CD4-positive, alpha-beta T cell treated with Interleukin-2 at 100 ng/mL for 4 hours (primary cell): ENCODE results near the gene LRIG3.
"Not testable (repeated sequence)": the region's sequence is repeated elsewhere in the genome, so short reads cannot be mapped to it uniquely, and the experiment has no call there.

ENCODE experiments used
- DNase-seq: peaks from one replicate; pipeline ENCODE4 v3.0.0-alpha.2; 2020; ENCODE audit warnings: low spot score

The LRIG3 gene

DNA sequence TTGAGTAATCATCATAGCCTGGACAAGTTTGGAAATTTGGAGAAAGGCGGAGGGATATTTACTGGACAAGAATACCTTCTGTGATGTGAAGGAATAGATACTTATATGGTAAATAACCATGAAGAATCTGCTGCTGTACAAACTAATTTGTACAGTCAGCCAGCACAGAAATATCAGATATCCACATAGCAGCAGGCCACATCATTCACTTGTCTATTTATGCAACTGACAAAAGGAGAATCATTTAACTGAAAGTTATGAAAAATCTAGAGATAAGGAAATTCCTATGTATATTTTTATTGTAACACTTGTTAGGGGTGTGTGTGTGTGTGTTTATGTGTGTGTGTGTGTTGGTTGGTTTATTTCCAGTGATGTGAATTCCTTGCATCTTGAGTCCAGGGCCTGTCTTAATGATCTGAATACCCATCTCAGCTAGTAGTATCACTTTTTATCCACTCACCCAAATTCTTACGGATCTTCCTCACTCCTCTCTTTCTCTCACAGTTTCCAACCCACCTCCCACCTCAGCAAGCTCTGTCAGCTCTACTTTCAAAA, 10.5 kb upstream of the LRIG3 start:
- no peak for DNase-seq

DNA sequence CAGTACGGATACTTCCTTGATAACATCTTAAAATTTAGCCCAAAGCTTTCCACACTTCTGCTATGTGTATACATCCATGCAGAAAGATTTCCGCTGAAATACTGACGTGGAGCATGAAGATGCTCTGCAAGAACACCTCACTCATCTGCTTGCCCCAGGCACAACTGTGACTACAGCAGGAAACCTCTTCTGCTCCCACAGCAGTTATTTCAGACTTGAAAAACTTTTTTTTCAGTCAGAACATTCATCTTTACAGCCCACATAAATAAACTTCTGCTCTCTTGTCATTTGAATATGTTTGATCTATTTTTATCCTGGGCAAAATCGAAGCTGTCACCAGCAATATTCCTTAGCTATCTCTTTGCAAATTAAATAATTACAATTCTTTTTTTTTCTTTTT, 6.8 kb upstream of the LRIG3 start:
- no peak for DNase-seq

GRCh38 chr12:58926586-58926985, 6.3 kb upstream of the LRIG3 start:
- DNase-seq, result no peak

GRCh38 chr12:58925751-58926150, 5.4 kb upstream of the LRIG3 start:
- DNase-seq, result no peak

- no peak for DNase-seq
Observed at GRCh38 chr12:58925111-58925611, 4.9 kb upstream of the LRIG3 start.

- DNase-seq, result no peak
Observed at GRCh38 chr12:58924652-58925051, 4.3 kb upstream of the LRIG3 start.

DNA sequence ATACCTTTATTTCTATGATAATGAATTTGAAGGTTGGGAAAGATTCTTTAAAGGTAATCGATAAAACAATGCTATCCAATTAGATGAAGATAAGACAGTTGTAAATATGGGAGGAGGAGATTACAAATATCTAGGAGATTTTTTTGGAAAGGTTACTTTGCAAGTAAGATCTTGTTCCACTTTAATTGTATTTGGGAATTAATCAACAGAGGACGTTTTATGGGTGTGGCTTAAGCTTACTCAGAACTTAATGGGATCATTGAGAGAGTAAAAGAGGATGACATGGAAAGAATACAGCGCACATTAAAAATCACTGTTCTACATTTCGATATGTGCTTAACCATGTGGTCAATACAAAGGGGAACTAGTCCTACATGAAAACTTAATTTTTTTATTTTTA, 3.5 kb upstream of the LRIG3 start:
- no peak for DNase-seq

GRCh38 chr12:58922849-58923248, 2.5 kb upstream of the LRIG3 start:
- no peak for DNase-seq

- no peak for DNase-seq
Observed at GRCh38 chr12:58920961-58921861, 907 bp upstream of the LRIG3 start.

GRCh38 chr12:58919231-58920101, 838 bp downstream of the LRIG3 start:
- DNase-seq, result no peak

- DNase-seq, result no peak
Observed at GRCh38 chr12:58918469-58918844, 1.8 kb downstream of the LRIG3 start.

- DNase-seq, result no peak
Observed at GRCh38 chr12:58917699-58918468, 2.4 kb downstream of the LRIG3 start.

- DNase-seq, result no peak
Observed at GRCh38 chr12:58916921-58917511, 3.3 kb downstream of the LRIG3 start.

- DNase-seq, result no peak
Observed at GRCh38 chr12:58916161-58916621, 4.1 kb downstream of the LRIG3 start.

- DNase-seq, result no peak
Observed at GRCh38 chr12:58915634-58916033, 4.7 kb downstream of the LRIG3 start.

GRCh38 chr12:58915037-58915436, 5.3 kb downstream of the LRIG3 start:
- DNase-seq, result no peak

DNA sequence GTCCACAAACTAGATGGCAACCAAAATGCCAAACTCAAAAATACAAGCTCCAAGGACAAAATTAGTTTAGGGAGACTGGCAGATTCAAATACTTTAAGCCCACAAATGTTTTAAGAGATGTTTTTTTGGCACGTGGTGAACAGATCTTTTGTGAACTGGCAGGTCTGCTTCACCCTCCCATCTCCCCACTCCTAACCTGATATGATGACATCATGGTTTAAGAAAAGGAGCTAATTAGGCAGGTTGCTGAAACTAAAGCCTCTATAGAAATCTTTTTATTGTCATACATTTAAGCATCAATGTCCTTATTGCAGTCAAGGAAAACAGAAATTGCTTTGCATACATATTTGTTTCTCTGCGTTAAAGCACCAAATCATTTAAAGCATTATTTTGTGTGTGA, 5.8 kb downstream of the LRIG3 start:
- DNase-seq, result no peak

DNA sequence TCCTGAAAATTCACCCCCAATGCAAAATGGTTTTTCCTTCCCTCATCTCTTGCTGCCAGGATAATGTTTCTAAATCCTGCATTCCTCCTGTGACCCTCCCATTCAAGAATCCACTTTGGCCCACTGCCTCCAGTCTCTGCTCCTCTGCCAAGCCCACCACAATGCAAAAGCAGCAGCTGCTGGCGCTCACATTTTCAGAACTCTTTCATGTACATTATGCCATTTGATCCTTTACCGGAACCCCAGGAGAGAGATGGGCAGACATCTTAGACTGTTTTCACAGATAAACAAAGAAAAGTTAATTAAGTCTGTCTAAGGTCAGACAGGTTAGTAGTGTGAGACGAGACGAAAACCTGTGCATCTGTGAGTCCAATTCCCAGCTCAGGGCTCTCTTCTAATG, 12.9 kb downstream of the LRIG3 start:
- no peak for DNase-seq

DNA sequence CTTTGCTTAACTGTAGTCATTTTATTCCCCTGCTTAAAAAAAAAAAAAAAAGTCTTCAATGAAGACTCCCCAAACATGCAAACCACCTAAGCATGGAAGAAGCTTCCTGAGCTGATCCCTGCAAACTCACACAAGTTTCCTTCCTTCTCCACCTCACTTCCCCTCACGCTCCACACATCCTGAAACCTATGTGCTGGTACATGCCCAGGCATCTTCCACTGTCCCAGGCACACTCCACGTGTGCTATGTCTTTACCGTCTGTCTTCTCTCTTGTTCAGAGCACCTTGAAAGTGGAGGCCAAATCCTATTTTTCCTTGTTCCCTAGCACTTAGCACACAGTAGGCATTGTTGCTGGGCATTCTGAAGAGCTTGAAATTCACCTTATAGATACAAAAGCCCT, 13.4 kb downstream of the LRIG3 start:
- DNase-seq, result no peak

- no peak for DNase-seq
Observed at GRCh38 chr12:58905422-58905821, 14.9 kb downstream of the LRIG3 start.

GRCh38 chr12:58902726-58903125, 17.6 kb downstream of the LRIG3 start:
- not testable (repeated sequence) for DNase-seq
